ENCODE results near the gene CABP1.
A peak's percentile ranks its signal among the peaks of the same experiment; 100 is the strongest.

CABP1 gene

DNA sequence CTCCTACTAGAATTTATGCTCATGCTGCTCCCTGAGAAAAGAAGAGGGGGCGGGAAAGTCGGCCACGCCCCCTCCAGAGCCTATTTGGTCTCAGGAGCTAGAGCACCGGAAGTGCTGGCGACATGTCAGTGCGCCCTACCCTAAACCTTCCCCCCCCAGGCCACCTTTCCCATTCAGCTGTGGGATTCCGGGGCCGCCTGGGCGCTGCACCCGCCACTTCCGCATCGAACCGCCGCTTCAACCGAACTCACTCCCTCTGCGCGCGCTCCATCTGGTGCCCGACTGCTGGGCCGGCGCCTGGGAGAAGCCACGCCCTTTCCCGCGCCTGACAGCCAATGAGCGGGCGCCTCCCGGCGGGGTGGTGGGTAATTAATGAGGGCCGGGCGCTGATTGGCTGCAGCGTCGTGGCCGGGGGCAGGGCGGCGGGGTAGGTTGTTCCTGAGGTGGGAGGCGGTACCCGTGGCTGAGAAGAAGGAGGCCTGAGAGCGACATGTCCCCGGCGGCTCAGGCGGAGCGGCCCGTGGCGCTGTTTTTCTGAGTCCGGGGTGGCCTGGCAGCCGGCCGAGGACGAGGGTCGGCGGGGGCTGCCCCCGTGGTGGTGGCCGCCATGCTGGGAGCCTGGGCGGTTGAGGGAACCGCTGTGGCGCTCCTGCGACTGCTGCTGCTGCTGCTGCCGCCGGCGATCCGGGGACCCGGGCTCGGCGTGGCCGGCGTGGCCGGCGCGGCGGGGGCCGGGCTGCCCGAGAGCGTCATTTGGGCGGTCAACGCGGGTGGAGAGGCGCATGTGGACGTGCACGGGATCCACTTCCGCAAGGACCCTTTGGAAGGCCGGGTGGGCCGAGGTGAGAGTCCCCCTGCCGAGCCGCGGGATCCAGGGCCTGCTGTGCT lies 46.5 kb downstream of the CABP1 start, which contains the start of gene MLEC:
TSS of gene MLEC (plus strand) at position 460 of the 888 bp plus-strand sequence. CDS start at position 608, 148 bp downstream.
- TF ChIP-seq, protein P1, sequence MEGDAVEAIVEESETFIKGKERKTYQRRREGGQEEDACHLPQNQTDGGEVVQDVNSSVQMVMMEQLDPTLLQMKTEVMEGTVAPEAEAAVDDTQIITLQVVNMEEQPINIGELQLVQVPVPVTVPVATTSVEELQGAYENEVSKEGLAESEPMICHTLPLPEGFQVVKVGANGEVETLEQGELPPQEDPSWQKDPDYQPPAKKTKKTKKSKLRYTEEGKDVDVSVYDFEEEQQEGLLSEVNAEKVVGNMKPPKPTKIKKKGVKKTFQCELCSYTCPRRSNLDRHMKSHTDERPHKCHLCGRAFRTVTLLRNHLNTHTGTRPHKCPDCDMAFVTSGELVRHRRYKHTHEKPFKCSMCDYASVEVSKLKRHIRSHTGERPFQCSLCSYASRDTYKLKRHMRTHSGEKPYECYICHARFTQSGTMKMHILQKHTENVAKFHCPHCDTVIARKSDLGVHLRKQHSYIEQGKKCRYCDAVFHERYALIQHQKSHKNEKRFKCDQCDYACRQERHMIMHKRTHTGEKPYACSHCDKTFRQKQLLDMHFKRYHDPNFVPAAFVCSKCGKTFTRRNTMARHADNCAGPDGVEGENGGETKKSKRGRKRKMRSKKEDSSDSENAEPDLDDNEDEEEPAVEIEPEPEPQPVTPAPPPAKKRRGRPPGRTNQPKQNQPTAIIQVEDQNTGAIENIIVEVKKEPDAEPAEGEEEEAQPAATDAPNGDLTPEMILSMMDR (IDR thresholded peaks at IDR 0.05; ENCODE audit: extremely low read depth, missing control alignments): no peak
- peak; percentile 99 for DNase-seq (ENCODE audit: low spot score)

DNA sequence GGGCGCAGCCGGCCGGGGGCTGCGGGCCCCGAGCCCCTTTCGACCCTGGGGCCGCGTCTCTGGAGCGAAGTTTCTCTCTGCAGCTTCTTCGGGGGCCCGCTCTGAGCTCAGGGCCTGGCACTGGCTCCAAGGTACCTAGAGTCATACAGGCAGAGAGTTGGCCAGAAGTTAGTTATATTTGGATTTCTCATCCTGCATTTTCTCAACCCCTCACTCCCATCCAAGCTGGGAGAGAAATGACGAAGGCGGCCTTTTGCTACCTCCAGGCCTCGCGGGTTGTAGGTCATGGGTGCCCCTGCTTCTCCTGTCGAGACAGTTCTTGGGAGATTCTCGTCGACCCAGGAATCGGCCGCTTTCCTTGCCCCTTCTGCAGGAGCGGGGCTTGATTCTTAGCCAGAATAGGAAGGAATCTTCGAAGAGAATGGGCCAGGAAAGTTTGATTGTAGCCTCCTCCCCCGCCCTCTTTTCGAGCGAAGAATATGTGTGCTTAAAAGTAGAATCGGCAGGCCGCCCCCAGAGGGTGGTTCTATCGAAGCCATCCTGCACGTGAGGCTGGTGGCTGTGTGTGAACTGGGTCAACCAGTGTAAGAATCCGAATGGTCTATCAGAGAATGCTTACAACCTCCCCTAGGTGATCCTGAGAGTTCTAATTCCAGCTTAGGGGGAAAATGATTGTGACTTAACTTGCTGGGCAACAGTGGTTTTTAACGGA lies 47.3 kb downstream of the CABP1 start:
- TF ChIP-seq, protein P1 (IDR thresholded peaks at IDR 0.05; ENCODE audit: extremely low read depth, missing control alignments): no peak
- DNase-seq (ENCODE audit: low spot score): no peak

GRCh38 chr12:120688527-120689071 lies 48.2 kb downstream of the CABP1 start:
- TF ChIP-seq, protein P1 (IDR thresholded peaks at IDR 0.05; ENCODE audit: extremely low read depth, missing control alignments): no peak
- DNase-seq (ENCODE audit: low spot score): no peak

DNA sequence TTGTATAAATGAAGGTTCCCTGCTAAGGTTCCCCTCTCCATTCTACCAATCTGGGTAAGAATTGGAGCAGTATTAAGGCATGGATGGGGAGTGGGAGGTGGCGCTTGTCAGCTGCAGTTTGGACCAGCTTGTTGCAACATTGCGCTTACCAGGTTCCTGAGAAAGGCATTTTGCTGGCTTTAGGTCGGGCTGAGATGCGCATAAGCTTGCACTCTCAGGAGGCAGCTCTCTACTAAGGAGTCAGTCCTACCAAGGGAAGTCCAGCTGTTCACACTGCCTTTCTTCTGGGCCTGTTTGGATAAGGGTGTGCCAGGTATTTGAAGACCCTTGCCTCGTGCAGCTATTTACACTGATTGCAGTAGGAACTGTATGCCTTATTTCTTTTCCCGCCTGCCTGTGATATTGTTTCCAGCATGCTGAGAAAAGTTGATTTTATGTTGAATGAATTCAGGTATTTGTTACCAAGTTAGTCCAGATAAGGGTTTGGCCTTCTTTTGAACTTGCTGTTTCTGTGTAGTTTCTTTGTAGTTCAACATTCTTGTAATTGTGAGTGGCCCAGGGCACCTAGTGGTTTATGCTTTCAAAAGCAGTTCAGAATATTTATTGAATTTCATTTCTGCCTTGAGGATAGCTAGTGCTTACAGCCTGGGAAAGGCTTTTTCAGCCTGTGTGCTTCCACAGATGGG lies 49.1 kb downstream of the CABP1 start:
- TF ChIP-seq, protein P1 (IDR thresholded peaks at IDR 0.05; ENCODE audit: extremely low read depth, missing control alignments): no peak
- no peak for DNase-seq (ENCODE audit: low spot score)

- TF ChIP-seq, protein P1 (IDR thresholded peaks at IDR 0.05; ENCODE audit: extremely low read depth, missing control alignments): no peak
- no peak for DNase-seq (ENCODE audit: low spot score)
Measured at GRCh38 chr12:120690083-120690450, 49.6 kb downstream of the CABP1 start.

GRCh38 chr12:120690978-120691377 lies 50.6 kb downstream of the CABP1 start:
- no peak for DNase-seq (ENCODE audit: low spot score)
- TF ChIP-seq, protein P1 (IDR thresholded peaks at IDR 0.05; ENCODE audit: extremely low read depth, missing control alignments): no peak
